ENCODE measurements around the gene CCDC102B. TPM values are rescaled to one million over a fixed set of nuclear protein-coding genes. Genes with fewer than 3 reads are reported as not detected.

Gene CCDC102B
- polyA plus RNA-seq, 1 donor from 2014 or later: 8.7 TPM

DNA sequence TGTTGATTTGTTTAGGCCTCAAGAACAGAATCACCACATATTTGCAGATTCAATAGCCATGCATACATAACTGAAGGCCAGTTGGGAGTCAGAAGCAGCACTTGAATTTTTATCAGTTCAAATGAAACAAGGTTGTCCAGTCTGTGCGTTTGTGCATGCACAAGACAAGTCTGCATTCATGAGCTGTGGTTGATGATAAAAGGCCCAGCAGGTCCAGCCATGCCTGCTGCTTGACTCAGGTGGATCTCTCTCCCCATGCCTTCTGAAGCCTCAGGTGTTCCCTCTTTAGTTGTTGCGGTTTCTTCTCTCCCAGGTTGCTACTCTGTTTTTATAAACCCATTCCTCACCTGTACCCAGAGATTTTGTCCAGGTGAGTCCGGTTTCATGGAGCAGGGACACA lies 124.5 kb downstream of the CCDC102B start:
- H3K9ac ChIP-seq (ENCODE audit: low read length): no peak overlapping the region
- no peaks in the 10 kb centered on the region for H3F3A ChIP-seq (ENCODE audit: insufficient read depth, low read length, poor library complexity, severe bottlenecking)
- H3K4me2 ChIP-seq (ENCODE audit: low read length): no peak overlapping the region
- TF ChIP-seq RAD21 (conservative IDR thresholded peaks at IDR 0.05) (no peak), SMC3 (conservative IDR thresholded peaks at IDR 0.05; ENCODE audit: poor library complexity) (no peak), EZH2 (IDR thresholded peaks at IDR 0.05; ENCODE audit: borderline replicate concordance, insufficient read depth, low read length, poor library complexity, severe bottlenecking) (no peak), TAF1 (IDR thresholded peaks at IDR 0.05; ENCODE audit: low read depth) (no peak), EP300 (conservative IDR thresholded peaks at IDR 0.05; ENCODE audit: poor library complexity, severe bottlenecking) (no peak), MXI1 (conservative IDR thresholded peaks at IDR 0.05; ENCODE audit: poor library complexity, severe bottlenecking) (no peak), POLR2AphosphoS5 (IDR thresholded peaks at IDR 0.05) (no peak)
- TF ChIP-seq, protein P1, sequence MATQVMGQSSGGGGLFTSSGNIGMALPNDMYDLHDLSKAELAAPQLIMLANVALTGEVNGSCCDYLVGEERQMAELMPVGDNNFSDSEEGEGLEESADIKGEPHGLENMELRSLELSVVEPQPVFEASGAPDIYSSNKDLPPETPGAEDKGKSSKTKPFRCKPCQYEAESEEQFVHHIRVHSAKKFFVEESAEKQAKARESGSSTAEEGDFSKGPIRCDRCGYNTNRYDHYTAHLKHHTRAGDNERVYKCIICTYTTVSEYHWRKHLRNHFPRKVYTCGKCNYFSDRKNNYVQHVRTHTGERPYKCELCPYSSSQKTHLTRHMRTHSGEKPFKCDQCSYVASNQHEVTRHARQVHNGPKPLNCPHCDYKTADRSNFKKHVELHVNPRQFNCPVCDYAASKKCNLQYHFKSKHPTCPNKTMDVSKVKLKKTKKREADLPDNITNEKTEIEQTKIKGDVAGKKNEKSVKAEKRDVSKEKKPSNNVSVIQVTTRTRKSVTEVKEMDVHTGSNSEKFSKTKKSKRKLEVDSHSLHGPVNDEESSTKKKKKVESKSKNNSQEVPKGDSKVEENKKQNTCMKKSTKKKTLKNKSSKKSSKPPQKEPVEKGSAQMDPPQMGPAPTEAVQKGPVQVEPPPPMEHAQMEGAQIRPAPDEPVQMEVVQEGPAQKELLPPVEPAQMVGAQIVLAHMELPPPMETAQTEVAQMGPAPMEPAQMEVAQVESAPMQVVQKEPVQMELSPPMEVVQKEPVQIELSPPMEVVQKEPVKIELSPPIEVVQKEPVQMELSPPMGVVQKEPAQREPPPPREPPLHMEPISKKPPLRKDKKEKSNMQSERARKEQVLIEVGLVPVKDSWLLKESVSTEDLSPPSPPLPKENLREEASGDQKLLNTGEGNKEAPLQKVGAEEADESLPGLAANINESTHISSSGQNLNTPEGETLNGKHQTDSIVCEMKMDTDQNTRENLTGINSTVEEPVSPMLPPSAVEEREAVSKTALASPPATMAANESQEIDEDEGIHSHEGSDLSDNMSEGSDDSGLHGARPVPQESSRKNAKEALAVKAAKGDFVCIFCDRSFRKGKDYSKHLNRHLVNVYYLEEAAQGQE (IDR thresholded peaks at IDR 0.05; ENCODE audit: borderline replicate concordance): no peak
- TF ChIP-seq, protein P2, sequence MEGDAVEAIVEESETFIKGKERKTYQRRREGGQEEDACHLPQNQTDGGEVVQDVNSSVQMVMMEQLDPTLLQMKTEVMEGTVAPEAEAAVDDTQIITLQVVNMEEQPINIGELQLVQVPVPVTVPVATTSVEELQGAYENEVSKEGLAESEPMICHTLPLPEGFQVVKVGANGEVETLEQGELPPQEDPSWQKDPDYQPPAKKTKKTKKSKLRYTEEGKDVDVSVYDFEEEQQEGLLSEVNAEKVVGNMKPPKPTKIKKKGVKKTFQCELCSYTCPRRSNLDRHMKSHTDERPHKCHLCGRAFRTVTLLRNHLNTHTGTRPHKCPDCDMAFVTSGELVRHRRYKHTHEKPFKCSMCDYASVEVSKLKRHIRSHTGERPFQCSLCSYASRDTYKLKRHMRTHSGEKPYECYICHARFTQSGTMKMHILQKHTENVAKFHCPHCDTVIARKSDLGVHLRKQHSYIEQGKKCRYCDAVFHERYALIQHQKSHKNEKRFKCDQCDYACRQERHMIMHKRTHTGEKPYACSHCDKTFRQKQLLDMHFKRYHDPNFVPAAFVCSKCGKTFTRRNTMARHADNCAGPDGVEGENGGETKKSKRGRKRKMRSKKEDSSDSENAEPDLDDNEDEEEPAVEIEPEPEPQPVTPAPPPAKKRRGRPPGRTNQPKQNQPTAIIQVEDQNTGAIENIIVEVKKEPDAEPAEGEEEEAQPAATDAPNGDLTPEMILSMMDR (IDR thresholded peaks at IDR 0.05; ENCODE audit: poor library complexity, severe bottlenecking): no peak
- no peaks in the 10 kb centered on the region for H4K20me1 ChIP-seq (ENCODE audit: insufficient read depth)
- H2AFZ ChIP-seq (ENCODE audit: low read depth, low read length): no peak overlapping the region
- no peaks in the 10 kb centered on the region for H3K36me3 ChIP-seq (ENCODE audit: insufficient read depth, low read length)
- H3K4me3 ChIP-seq (ENCODE audit: low read length): no peak overlapping the region
- no peaks in the 10 kb centered on the region for H3K79me2 ChIP-seq (replicated peaks; ENCODE audit: insufficient read depth, low read length)
- H3K27me3 ChIP-seq (ENCODE audit: insufficient read depth, low read depth, low read length): no peaks in the 10 kb centered on the region
- H3K9me3 ChIP-seq (ENCODE audit: low read length): no peaks in the 10 kb centered on the region
- H3K27ac ChIP-seq (ENCODE audit: low read length): no peak overlapping the region
- no peaks in the 10 kb centered on the region for H3K9me2 ChIP-seq (ENCODE audit: insufficient read depth, low read length)

DNA sequence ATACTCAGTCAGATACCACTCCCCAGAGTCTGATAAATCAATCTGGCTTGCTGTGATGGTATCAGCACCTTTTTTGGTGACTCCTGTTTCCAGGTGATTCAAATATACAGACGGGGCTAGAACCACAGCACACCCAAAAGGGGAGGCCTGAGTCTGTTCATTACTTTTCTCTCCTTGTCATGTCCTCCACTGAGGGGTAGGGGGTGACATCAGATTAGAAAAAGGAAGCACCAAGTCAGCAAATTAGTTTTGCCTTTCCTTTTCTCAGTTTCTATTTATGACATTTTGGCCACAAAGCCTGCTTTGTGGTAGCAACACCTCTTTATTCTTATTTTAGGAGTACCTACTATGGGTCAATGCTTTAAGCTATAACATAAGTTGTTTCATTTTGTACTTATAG lies 127.4 kb downstream of the CCDC102B start:
- no peaks in the 10 kb centered on the region for H3K27me3 ChIP-seq (ENCODE audit: insufficient read depth, low read depth, low read length)
- no peaks in the 10 kb centered on the region for H3K36me3 ChIP-seq (ENCODE audit: insufficient read depth, low read length)
- no peaks in the 10 kb centered on the region for H3K9me2 ChIP-seq (ENCODE audit: insufficient read depth, low read length)
- H3K4me3 ChIP-seq (ENCODE audit: low read length): no peak overlapping the region
- H4K20me1 ChIP-seq (ENCODE audit: insufficient read depth): no peaks in the 10 kb centered on the region
- H3F3A ChIP-seq (ENCODE audit: insufficient read depth, low read length, poor library complexity, severe bottlenecking): no peaks in the 10 kb centered on the region
- TF ChIP-seq SMC3 (conservative IDR thresholded peaks at IDR 0.05; ENCODE audit: poor library complexity) (peak; percentile 67), RAD21 (conservative IDR thresholded peaks at IDR 0.05) (peak; percentile 67), TAF1 (IDR thresholded peaks at IDR 0.05; ENCODE audit: low read depth) (no peak)
- TF ChIP-seq, protein P2 (IDR thresholded peaks at IDR 0.05; ENCODE audit: poor library complexity, severe bottlenecking): peak; percentile 51
- no peak overlapping the region for H3K4me2 ChIP-seq (ENCODE audit: low read length)
- H3K9ac ChIP-seq (ENCODE audit: low read length): no peak overlapping the region
- no peak overlapping the region for H2AFZ ChIP-seq (ENCODE audit: low read depth, low read length)
- H3K27ac ChIP-seq (ENCODE audit: low read length): no peak overlapping the region
- no peaks in the 10 kb centered on the region for H3K9me3 ChIP-seq (ENCODE audit: low read length)
- no peaks in the 10 kb centered on the region for H3K79me2 ChIP-seq (replicated peaks; ENCODE audit: insufficient read depth, low read length)

Data from neural cell (in vitro differentiated cells).